Superior temporal gyrus (tissue), 1 donor: ENCODE data around the gene SLC9B1.
"Not testable (repeated sequence)": the region's sequence is repeated elsewhere in the genome, so short reads cannot be mapped to it uniquely, and the experiment has no call there.

Source experiments
- DNase-seq: peaks from one replicate; pipeline ENCODE4 v3.0.0-alpha.2; 2016; ENCODE audit errors: extremely low spot score

SLC9B1 gene

GRCh38 chr4:102878349-102878748 is 141.2 kb downstream of the SLC9B1 start:
- not testable (repeated sequence) for DNase-seq

GRCh38 chr4:102877477-102878106 is 141.9 kb downstream of the SLC9B1 start:
- DNase-seq, result not testable (repeated sequence)

GRCh38 chr4:102871772-102872171 is 147.7 kb downstream of the SLC9B1 start:
- DNase-seq, result no peak

- no peak for DNase-seq
Observed at GRCh38 chr4:102869569-102870197, 149.8 kb downstream of the SLC9B1 start.

- peak; percentile 92 for DNase-seq
Observed at GRCh38 chr4:102868781-102869568, 150.5 kb downstream of the SLC9B1 start, which contains the start of gene CISD2. TSS of gene CISD2 (plus strand) at chr4:102868992. CDS start at chr4:102869085, 93 bp downstream.

GRCh38 chr4:102868153-102868780 is 151.2 kb downstream of the SLC9B1 start:
- DNase-seq, result no peak

- no peak for DNase-seq
Observed at GRCh38 chr4:102867278-102868152, 152.0 kb downstream of the SLC9B1 start.

- DNase-seq, result not testable (repeated sequence)
Observed at GRCh38 chr4:102865327-102865726, 154.2 kb downstream of the SLC9B1 start.

- no peak for DNase-seq
Observed at GRCh38 chr4:102862747-102863146, 156.8 kb downstream of the SLC9B1 start.

- no peak for DNase-seq
Observed at GRCh38 chr4:102862016-102862415, 157.5 kb downstream of the SLC9B1 start.

GRCh38 chr4:102860611-102861324 is 158.7 kb downstream of the SLC9B1 start:
- no peak for DNase-seq

GRCh38 chr4:102858828-102859464 is 160.6 kb downstream of the SLC9B1 start:
- no peak for DNase-seq
